GM19452 (cell line): ENCODE measurements around the gene POLR1H.
"Not testable (repeated sequence)": the region's sequence is repeated elsewhere in the genome, so short reads cannot be mapped to it uniquely, and the experiment has no call there.

Experiments used
- ATAC-seq: cut with Tn5 transposase; IDR thresholded peaks from one replicate; pipeline ENCODE4 v1.9.1; 2021; ENCODE audit not compliant: unreplicated experiment

Gene POLR1H, protein sequence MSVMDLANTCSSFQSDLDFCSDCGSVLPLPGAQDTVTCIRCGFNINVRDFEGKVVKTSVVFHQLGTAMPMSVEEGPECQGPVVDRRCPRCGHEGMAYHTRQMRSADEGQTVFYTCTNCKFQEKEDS

DNA sequence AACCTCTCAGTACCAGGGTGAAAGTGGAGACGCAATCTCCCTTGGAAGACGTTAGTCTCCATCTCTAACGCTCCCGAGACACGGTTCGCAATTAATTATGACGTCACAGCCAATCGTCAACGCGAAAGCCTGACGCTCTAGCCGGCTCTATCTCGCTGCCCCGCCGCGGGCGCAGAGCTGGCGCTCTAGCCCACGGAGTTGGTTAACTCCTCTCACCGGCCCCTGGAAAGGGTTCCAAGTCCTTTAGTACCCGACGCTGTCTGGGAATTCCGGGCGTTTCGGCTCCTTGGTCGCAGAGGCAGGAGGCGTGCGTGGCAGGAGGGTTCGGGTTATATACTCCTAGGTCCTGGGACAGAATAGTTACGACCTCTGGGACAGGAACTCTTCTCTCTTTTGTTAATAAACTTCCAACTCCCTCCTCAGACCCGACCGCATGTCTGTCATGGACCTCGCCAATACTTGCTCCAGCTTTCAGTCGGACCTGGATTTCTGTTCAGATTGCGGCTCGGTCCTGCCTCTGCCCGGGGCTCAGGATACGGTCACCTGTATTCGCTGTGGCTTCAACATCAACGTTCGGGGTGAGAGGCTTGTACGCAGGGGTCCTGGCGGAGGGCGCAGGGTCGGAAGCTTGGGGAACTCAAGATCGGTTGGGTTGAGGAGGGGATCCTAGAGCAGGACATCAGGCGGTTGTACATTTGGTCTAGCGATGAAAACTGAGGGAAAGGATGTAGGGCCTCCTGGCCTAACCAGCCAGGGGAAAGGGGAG lies at the start of gene POLR1H:
Gene POLR1H, plus strand, starts transcription at position 174 of the 766 bp plus-strand sequence. Its CDS starts 260 bp downstream, at position 434.
- ATAC-seq: peak; percentile 81

DNA sequence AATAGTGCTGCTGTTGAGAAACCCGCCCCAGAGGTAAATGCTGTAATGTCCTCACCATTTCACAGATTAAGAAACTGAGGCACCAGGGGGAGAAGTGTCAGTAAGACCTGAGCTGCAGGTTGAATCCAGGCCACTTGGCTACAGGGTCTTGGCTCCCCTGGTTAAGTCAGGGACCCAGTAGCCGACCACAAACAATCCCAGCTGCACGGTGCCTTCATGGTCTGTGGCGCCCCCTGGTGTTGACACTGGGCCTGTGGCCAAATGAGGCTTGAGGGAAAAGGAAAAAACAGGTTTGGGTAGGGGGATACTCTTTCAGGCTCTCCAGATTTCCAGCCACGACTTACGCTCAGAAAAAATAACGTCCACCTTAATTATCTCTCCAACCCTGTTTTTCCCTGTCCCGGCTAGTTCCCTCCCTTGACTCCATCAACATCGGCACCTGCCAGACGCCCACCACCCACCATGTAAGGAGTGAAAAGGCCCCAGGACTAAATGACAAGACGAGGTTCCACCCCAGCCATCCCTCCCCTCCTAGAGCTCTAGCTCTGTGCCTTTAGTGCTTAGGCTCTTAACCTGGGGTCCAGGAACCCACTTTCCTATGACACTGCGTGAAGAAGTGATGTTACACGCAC lies 47.7 kb upstream of the POLR1H start:
- no peak for ATAC-seq

DNA sequence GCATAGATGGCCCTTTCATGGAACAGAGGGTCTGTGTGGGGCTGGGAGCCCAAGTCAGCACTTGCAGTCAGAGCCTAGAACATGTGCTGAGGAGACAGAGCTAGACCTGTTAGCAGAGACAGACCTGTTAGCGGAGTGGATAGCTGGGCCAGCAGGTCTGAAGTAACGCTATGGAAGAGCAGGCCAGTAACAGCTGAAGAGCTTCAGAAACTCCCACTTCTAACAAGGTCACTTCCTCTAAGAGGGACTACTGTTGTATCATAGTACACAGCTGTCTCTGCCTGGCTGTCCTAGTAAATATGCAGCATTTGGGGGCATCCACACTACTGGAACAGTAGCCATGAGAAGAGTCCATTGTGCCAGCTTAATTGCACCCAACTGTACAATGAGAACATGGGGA lies 41.2 kb upstream of the POLR1H start:
- ATAC-seq: no peak

DNA sequence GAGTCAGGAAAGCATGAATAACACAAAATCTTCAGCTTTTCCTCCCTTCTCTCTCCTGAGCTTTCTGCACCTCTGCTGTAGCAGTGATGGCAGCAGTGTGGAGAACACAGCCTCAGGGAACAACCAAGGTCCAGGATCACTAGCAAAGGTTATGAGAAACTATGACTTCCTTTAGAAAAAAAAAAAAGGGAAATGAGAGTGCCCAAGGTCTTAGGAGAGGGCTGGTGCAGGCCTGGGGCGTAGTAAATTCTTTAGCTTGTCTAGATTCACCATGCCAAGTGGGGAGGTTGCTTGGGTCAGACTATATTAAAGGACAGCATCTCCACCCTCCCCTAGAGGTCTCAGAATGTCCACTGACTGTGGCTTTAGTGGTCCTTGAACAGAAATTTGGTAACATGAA lies 40.4 kb upstream of the POLR1H start:
- ATAC-seq: no peak

DNA sequence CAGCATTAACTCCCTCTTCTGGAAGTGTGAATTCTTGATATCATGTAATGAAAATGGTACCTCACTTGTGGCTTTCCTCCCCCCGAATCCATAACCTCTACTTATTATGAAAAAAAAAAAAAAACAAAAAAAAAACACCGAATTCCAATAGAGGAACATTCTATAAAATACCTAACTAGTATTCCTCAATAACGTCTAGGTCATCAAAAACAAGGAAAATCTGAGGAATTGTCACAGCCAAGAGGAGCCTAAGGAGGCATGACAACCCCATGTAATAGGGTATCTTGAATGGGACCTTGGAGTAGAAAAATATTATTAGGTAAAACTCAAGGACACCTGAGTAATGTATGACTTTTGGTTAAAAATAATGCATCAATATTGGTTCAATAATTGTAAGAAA lies 38.9 kb upstream of the POLR1H start:
- no peak for ATAC-seq

DNA sequence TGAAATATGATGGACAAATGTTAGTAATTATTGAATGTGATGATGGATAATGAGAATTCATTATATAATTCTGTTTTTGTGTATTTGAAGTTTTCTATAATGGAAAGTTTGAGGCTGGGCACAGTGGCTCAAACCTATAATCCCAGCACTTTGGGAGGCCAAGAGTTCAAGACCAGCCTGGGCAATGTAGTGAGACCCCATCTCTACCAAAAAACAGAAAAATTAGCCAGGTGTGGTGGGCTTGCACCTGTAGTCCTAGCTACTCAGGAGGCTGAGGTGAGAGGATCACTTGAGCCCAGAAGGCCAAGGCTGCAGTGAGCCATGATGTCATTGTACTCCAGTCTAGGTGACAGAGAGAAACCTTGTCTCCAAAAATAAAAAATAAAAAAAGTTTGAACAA lies 38.4 kb upstream of the POLR1H start:
- ATAC-seq: not testable (repeated sequence)

DNA sequence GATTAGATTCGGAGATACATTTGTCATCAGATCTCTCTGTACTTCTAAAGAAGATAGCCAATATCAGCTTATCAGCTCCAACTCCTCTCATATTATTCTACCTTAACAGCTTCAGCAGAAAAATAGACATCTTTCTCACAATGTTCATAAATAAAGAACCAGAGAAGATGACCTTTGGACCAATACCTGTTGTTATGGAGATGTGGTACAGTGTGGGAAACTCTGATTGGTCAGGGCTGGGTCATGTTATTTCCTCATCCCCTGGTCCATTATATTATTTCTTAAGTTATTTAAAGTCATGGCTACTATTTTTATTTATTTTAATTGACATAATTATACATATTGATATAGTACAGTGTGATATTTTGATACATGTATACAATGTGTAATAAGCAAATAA lies 35.9 kb upstream of the POLR1H start:
- no peak for ATAC-seq

DNA sequence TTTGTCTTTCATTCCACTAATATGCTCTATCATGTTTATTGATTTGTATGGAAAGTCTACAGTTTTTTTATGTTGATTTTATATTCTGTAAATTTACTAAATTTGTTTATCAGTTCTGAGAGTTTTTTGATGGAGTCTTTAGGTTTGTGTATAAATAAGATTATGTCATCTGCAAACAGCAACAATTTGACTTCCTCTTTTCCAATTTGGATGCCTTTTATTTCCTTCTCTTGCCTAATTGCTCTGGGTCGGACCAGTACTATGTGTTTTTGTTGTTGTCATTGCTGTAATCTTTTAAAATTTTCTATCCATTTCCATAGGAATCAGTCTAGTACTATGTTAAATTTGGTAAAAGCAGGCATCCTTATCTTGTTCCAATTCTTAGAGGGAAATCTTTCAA lies 31.5 kb upstream of the POLR1H start:
- ATAC-seq: no peak

DNA sequence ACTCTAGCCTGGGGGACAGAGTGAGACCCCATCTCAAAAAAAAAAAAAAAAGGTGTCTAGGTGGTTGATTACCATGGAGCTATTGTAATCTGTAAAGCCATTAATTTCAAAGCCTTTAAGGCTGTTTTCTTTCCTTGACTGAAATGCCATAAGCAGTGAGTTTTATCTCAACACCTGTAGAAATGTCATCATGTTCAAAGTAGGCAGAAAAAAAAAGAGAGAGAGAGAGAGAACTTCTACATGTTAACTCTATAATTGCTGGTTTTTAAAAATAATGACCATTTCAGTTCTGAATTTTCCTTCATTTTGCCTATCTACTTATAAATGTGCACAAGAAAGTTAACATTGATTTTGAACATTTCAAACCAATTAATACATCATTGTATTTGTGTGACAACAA lies 29.7 kb upstream of the POLR1H start:
- no peak for ATAC-seq

DNA sequence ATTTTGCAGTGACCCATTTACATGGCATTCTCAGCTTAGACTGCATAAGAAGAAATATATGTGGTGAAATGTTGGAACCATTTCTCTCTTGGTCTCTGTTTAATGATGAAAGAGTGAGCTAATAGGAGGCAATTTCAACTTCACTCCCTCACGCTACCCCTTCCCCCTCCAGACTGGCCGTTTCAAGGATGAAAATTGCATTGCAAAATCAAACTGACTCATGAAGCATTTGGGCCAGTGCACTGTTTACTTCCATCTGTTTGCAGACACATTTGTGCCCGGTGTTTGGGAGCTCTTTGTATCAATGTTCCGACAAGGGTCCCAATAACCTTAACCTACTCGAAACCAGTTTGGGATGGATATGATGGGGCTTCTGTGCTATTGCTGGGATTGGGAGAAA lies 27.6 kb upstream of the POLR1H start:
- ATAC-seq: not testable (repeated sequence)

DNA sequence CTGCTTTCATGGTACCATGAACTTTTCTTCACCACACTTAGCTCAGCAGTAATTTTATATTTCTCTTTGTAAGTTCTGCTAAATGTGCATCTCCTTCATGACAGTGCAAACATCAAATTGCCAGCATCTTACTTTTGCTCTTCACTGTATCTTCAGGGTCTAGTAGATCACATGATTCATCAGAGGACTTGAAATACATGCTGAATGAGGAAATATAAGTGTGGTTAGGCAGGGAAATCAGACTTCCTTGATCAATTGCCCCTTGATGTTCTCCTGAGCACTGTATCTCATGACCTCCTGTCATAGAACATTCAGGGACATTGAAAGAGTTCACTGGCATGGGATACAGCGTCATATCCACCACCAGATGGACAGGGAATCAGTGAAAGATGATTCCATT lies 25.3 kb upstream of the POLR1H start:
- no peak for ATAC-seq

DNA sequence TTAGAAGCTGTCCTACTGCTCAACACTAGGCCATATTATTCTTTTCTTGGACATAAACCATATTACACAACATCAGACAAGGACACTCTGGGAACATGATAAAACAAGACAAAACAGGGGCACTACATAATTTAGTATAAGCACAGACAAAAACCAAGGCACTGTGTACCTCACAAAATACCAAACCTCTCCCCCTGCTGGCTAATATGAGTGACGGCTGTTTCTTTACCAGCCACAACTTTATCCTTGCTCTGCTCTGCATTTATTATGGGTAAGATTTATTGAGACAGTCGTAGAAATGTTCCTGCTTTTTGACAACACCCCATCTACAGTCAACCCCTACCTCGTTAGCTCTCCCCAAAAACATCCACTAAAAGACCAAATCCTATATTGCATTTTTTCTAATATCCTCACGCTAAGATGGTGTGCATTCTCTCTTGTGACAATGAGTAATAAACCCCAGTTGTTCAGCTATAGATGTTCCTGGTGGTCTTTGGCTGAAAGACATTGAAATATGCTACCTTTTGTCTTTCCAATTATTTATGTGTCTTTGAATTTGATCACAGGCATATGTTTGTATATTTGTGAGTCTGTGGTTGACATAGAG lies 23.8 kb upstream of the POLR1H start:
- no peak for ATAC-seq

DNA sequence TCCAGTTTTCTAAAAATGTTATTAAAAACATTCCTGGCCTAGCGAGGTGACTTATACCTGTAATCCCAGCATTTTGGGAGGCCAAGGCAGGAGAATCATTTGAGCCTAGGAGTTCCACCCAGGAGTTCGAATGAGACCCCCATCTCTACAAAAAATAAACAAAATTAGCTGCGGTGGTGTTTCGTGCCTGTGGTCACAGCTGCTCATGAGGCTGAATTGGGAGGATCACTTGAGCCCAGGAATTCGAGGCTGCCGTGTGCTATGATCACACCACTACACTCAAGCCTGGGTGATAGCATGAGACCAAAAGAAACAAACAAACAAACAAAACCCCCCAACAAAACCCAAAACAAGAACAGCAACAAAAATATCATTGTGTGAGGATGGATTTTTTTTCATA lies 19.8 kb upstream of the POLR1H start:
- no peak for ATAC-seq

DNA sequence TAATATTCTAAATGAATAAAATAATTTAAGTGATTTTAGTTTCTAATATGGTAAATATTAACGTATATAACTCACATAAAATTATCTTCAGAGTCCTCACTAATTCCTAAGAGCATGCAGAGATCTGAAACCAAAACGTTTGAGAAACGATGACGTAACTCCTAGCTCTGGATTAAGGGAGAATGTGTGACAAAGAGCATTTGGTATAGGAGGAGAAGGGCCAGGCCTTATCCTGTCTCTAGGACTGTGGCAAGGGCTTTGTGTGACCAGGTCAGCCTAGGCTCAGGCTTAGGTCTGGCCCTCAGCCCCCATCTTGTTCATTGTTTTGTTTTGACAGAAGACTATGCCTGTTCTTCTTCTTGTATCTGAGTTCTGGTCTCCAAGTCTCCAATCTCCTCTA lies 19.2 kb upstream of the POLR1H start:
- ATAC-seq: no peak

DNA sequence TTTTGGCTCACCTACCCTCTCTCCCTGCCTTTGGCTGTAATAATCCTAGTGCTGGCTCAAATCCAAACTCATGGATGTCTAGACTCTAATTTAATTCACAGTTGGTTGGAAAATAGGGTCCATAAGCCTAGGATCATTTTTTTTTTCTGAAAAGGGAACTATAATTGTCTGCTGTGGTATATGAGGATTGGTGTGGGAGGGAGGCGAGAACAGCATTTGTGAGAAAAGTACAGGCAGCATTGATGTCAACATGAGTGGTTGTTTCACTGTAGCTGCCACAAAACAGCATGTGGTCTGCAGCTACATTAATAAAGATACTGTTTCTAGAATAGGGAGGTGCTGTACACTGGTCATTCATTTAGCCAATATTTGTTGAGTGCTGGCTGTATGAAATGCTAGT lies 18.6 kb upstream of the POLR1H start:
- ATAC-seq: no peak

DNA sequence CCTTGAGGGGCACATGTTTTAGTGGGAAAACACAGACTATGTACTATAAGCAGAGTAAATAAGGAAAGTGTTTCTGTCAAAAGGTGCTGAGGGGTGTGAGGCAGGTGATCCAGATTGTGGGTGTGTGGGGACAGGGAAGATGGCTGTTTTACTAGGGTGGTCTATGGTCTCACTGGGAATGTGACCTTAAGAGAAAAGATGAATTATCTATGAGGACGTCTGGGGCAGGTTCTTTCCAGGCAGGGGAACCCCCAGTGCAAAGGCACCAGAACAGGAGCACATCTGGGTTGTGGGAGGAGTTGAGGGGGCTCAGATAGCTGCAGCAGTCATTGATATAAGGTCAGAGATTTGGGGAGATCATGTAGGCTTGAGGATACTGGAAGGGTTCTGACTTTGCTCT lies 18.2 kb upstream of the POLR1H start:
- ATAC-seq: no peak

DNA sequence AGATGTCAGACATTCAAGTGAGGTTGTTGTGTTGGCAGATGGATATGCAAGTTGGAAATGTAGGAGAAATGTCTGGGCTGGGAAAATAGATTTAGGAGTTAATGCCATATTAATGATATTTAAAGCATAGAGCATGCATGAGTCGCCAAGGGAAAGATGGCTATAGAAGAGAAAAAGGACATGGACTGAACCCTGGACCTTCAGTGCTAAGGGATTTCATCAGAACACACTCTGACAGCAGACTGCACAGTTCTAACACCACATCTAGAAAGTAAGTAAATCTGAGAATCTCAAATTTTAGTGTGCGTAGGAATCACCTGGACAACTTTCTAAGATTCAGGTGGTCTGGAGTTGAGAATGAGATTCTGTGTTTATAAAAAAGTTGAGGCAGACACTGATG lies 17.3 kb upstream of the POLR1H start:
- ATAC-seq: no peak

DNA sequence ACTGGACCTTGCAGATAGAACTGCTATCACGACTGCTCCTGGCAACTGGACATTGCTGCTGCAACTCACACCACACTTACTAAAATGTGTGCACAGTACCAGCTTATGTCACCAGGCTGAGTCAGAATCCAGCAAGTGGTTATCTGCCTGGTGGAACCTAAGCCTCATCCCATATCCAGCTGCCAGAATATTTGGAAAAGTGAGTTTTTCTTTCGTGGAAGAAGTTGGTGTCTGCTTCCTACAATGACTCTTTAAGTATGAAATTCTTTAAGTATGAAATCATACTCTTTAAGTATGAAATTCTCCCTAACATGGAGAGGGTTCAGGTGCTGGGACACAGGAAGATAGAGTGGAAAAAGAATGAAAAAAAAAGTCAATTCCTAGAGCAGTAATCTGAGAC lies 16.4 kb upstream of the POLR1H start:
- no peak for ATAC-seq

DNA sequence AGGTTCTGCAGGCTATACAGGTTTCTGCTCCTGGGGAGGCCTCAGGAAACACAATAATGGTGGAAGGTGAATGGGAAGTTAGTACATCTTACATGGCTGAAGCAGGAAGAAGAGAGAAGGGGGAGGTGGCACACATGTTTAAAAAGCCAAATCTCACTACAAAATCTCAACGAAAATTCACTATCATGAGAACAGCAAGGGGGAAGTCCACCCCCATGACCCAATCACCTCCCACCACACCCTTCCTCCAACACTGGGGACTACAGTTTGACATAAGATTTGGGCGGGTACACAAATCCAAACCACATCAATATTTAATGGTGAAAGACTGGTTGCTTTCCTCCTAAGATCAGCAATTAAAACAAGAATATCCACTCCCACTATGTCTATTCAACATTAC lies 13.8 kb upstream of the POLR1H start:
- no peak for ATAC-seq

DNA sequence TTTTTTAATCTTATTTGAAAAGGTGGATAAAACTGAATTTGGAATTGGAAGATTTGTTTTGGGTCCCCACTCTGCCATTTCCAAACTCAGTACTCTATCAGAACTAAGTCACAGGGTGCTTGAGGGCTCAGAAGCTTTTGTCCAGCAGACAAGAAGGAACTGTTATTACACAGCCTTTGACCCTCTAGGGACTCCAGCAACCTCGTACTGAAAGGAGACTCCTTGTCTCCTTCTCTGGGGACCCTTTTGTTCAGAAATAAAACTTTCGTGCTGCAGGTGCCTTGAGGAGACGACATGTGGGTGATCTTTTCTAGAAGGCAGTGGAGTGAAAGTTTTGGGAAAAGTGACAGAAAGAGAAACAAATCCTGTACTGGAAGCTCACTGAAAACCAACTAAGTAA lies 7.4 kb upstream of the POLR1H start:
- no peak for ATAC-seq

DNA sequence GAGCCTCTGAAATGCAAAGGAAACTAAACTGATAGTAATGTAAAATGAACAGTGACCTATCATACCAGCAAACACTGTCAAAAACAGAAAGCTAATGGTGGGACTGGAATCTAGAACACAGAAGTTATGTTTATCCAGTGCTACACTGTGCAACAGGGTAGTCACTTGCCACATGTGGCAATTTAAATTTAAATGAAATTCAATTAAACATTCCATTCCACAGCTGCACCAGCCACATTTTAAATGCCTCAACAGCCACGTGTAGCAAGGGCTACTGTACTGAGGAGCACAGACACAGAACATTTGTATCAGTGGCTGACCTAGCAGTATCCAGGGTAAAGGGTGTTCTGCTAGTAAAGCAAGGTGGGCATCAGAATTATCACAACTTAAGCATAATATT lies 5.6 kb upstream of the POLR1H start:
- no peak for ATAC-seq

DNA sequence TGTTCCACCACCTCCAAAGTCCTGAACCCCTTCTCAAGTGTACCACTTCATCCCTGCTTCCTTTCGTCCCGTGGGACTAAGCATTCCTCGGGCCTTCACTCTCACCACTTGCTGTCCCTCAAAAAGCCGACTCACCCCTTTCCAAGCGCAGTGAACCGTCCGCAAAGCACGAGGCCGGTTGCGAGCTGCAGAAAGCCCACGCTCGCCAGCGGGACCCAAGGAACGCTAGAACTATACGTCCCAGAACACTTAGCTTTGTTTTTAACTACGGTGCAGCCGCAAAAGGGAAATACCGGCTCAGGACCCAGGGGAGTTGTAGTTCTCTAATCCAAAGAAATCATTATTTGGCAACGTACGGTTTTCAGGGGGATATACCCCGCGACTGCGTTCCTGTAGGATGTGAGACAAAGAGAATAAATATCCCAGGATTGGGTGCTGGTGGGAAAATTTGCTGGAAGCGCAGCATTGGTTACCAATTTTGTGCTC lies 416 bp upstream of the POLR1H start:
- peak; percentile 28 for ATAC-seq
